ENCODE measurements around the gene ZNF333. TPM values are rescaled to one million over a fixed set of nuclear protein-coding genes. Genes with fewer than 3 reads are reported as not detected.

Gene ZNF333
- total RNA-seq, result 39.3 TPM

GRCh38 chr19:14689598-14690503 lies at the start of gene ZNF333:
Gene ZNF333, plus strand, starts transcription at chr19:14690048. Its CDS starts 3,444 bp downstream, at chr19:14693492.
- intact Hi-C loops (cut with DNase I), result no loop called here
- peak; percentile 99 for ATAC-seq
- DNase-seq (ENCODE audit: low spot score), result peak; percentile 99

GRCh38 chr19:14648506-14648905 lies 41.3 kb upstream of the ZNF333 start:
- DNase-seq (ENCODE audit: low spot score) (no peak), ATAC-seq (no peak)
- intact Hi-C loops (cut with DNase I), result no loop called here

GRCh38 chr19:14649020-14649419 lies 40.8 kb upstream of the ZNF333 start:
- ATAC-seq, result no peak
- no peak for DNase-seq (ENCODE audit: low spot score)
- intact Hi-C loops (cut with DNase I), result no loop called here

GRCh38 chr19:14650161-14650560 lies 39.7 kb upstream of the ZNF333 start:
- intact Hi-C loops (cut with DNase I), result no loop called here
- ATAC-seq, result no peak
- no peak for DNase-seq (ENCODE audit: low spot score)

- no peak for DNase-seq (ENCODE audit: low spot score)
- intact Hi-C loops (cut with DNase I), result loop anchor here (5.0 kb wide), 1 partner anchor 48 kb away; no protein-coding TSS in a partner anchor
Observed at GRCh38 chr19:14654786-14655560, 34.9 kb upstream of the ZNF333 start.

GRCh38 chr19:14655726-14656125 lies 34.1 kb upstream of the ZNF333 start:
- intact Hi-C loops (cut with DNase I), result loop anchor here (5.0 kb wide), 1 partner anchor 48 kb away; no protein-coding TSS in a partner anchor
- no peak for DNase-seq (ENCODE audit: low spot score)
- no peak for ATAC-seq

More at GRCh38 chr19:14654786-14655560, 34.9 kb upstream of the ZNF333 start:
- ATAC-seq, result no peak

GRCh38 chr19:14659874-14660489 lies 29.9 kb upstream of the ZNF333 start:
- DNase-seq (ENCODE audit: low spot score), result no peak
- intact Hi-C loops (cut with DNase I), result loop anchor here (5.0 kb wide), 1 partner anchor 53 kb away; no protein-coding TSS in a partner anchor
- no peak for ATAC-seq

GRCh38 chr19:14661372-14661924 lies 28.4 kb upstream of the ZNF333 start:
- DNase-seq (ENCODE audit: low spot score) (no peak), ATAC-seq (peak; percentile 46)
- intact Hi-C loops (cut with DNase I), result no loop called here

- ATAC-seq (no peak), DNase-seq (ENCODE audit: low spot score) (no peak)
- intact Hi-C loops (cut with DNase I), result no loop called here
Observed at GRCh38 chr19:14669940-14670339, 19.9 kb upstream of the ZNF333 start.

- ATAC-seq (no peak), DNase-seq (ENCODE audit: low spot score) (no peak)
- intact Hi-C loops (cut with DNase I), result no loop called here
Observed at GRCh38 chr19:14670408-14670807, 19.4 kb upstream of the ZNF333 start.

- intact Hi-C loops (cut with DNase I), result no loop called here
- no peak for DNase-seq (ENCODE audit: low spot score)
Observed at GRCh38 chr19:14672188-14672872, 17.5 kb upstream of the ZNF333 start.

GRCh38 chr19:14673088-14673487 lies 16.8 kb upstream of the ZNF333 start:
- intact Hi-C loops (cut with DNase I), result no loop called here
- ATAC-seq (no peak), DNase-seq (ENCODE audit: low spot score) (no peak)

More at GRCh38 chr19:14672188-14672872, 17.5 kb upstream of the ZNF333 start:
- ATAC-seq, result peak; percentile 44

- DNase-seq (ENCODE audit: low spot score) (no peak), ATAC-seq (no peak)
- intact Hi-C loops (cut with DNase I), result no loop called here
Observed at GRCh38 chr19:14674764-14675163, 15.1 kb upstream of the ZNF333 start, which contains the start of gene ADGRE3. Gene ADGRE3, minus strand, starts transcription at chr19:14674844. Its CDS starts 74 bp downstream, at chr19:14674770.

- DNase-seq (ENCODE audit: low spot score) (no peak), ATAC-seq (no peak)
- intact Hi-C loops (cut with DNase I), result no loop called here
Observed at GRCh38 chr19:14676762-14677161, 13.1 kb upstream of the ZNF333 start.

- DNase-seq (ENCODE audit: low spot score) (no peak), ATAC-seq (no peak)
- intact Hi-C loops (cut with DNase I), result no loop called here
Observed at GRCh38 chr19:14677464-14677863, 12.4 kb upstream of the ZNF333 start.

- ATAC-seq (no peak), DNase-seq (ENCODE audit: low spot score) (no peak)
- intact Hi-C loops (cut with DNase I), result no loop called here
Observed at GRCh38 chr19:14678199-14678598, 11.6 kb upstream of the ZNF333 start.

GRCh38 chr19:14682084-14682483 lies 7.8 kb upstream of the ZNF333 start:
- ATAC-seq, result no peak
- no peak for DNase-seq (ENCODE audit: low spot score)
- intact Hi-C loops (cut with DNase I), result no loop called here

GRCh38 chr19:14683439-14683838 lies 6.4 kb upstream of the ZNF333 start:
- DNase-seq (ENCODE audit: low spot score) (no peak), ATAC-seq (no peak)
- intact Hi-C loops (cut with DNase I), result no loop called here
